NOMO-1 (cell line): Measurements from ENCODE around the gene TMEM150C.

Source experiments
- DNase-seq, 2 experiments: peaks; one replicate each; lab custom pipeline; 2025; ENCODE audit not compliant: unreplicated experiment in 2 of 2; lab: John Stamatoyannopoulos, UW

Gene TMEM150C

GRCh38 chr4:82519072-82519471, 42.7 kb downstream of the TMEM150C start:
- DNase-seq, result no peak

DNA sequence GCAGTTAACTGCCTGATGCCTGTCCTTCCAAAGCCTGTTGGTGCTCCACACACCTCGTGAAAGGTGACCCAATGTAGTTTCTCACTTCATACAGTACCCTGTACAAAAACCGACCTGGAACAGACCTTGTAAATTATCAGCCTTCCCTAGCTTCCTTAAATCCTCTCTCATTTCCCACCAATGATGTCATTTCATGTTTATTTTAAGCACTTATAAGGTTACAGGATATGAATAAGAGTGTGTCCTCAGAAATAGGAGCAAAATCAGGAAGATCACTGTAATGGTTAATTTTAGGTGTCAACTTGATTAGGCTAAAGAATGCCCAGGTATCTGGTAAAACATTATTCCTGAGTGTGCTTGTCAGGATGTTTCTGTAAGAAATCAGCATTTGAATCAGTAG, 44.7 kb downstream of the TMEM150C start:
- DNase-seq, result no peak

- DNase-seq, result no peak
Measured at GRCh38 chr4:82515705-82516104, 46.1 kb downstream of the TMEM150C start.

DNA sequence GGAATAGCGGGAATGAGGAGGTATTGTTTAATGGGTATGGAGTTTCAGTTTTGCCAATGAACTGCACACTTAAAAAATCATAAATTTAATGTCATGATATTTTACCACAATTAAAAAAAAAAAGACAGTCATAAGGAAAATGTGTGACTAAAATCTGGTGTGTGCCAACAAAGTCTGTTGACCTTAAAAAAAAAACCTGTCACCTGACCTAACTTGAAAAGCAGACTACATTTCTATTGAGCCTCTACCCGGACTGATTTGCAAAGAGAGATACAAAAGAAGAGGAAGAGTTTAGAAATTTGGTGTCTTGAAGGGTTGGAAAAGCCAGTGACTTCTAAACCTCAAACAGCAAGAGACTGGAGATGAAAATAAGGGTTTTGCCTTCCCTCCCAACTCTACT, 48.4 kb downstream of the TMEM150C start:
- DNase-seq, result no peak

GRCh38 chr4:82510216-82510615, 51.6 kb downstream of the TMEM150C start:
- no peak for DNase-seq

- DNase-seq, result no peak
Measured at GRCh38 chr4:82508806-82509428, 52.9 kb downstream of the TMEM150C start.

- no peak for DNase-seq
Measured at GRCh38 chr4:82508011-82508410, 53.8 kb downstream of the TMEM150C start.

DNA sequence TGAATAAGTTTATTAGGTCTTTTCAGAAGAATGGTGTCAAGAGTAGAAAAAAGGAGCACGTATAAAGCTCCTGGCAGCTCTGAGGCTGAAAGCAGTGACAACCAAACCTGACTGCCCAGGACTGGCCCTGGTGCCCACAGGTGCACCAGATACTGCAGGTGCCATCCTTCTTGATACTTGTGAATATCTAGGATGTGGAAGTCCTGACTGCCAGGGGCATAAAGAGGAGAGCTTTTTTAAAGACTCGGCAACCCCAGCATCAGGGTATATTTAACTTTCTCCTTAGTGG, 60.7 kb downstream of the TMEM150C start:
- no peak for DNase-seq

DNA sequence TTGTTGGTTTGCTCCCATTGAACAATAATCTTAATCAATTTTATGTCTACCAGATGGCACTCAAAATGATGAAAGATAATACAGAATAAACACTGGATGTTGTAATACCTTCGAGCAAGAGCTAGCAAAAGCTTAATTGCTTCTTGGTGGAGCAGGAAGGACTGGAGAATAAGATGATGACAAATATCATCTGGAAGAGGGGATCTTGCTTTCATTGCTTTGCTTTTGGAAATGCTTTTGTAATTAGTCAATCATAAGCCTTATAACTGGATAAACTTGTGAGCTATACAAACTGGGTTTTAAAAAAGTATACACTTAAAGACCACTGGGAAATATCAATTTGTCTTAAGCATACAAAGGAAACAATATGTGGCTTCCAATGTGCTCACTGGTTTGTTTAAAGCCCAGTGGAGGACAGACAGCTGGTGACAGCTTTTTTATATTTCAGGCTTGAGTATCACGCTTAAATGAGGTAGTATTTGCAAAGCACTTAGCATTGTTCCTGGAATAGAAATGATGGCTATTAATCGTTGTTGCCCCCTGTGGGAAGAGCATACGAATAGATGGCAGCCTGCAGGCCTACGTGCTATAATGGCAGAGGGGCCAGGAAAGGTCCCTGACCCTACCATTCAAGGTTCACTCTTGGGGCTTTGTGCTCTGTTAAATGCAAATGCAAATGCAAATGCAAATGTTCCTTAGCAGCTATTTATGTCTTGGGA, 61.2 kb downstream of the TMEM150C start:
- no peak for DNase-seq

GRCh38 chr4:82499738-82500434, 61.9 kb downstream of the TMEM150C start:
- no peak for DNase-seq

DNA sequence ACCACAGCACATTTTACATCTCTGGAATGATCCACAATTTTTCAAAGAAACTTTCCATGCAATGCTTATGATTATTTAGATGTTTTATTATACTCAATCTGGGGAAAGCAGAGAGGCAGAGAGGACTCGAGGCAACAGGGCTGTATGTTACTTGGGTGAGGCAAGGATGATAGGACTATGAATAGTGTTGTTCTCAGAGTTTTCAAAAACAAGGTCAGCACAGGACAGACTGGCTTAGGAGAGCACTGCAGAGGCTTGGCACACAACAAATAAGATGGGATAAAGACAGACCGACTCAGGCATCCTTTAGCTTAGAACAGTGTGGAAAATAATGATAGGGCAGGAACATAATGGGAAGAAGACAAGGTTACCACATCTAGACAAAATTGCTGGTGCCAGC, 65.4 kb downstream of the TMEM150C start:
- no peak for DNase-seq

- DNase-seq, result no peak
Measured at GRCh38 chr4:82495666-82496065, 66.1 kb downstream of the TMEM150C start.

GRCh38 chr4:82493721-82494425, 67.9 kb downstream of the TMEM150C start:
- DNase-seq, result peak; percentile 30 to 38

DNA sequence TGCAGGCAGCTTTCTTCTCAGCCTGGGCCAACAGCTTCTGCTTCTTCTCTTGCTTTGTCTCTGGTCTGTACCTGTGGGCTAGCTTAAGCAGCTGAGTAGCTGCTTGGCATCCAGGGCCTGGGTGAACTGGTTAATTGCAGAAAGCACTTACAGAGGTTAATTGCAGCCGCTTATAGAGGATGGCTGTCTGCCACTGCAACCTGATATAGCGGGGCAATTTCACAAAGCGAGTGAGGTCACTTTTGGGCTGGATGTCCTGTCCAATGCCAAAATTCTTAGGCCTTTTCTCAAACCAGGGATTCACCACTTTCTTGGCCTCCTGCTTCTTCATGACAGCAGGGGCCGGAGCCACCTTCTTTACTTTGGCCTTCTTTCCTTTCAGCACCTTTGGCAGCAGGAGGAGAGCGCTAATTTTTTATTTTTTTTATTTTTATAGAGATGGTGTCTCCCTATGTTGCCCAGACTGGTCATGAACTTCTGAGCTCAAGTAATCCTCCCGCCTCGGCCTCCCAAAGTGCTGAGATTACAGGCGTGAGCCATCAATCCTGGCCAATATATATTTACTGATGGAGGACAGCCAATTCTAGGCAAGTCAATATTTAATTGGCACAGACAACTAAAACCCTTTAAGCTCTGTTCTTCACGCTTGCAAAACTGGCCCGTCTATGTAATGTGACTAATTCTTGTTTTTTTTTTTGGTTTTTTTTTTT, 70.4 kb downstream of the TMEM150C start:
- DNase-seq, result no peak

GRCh38 chr4:82489987-82490386, 71.8 kb downstream of the TMEM150C start:
- DNase-seq, result no peak

DNA sequence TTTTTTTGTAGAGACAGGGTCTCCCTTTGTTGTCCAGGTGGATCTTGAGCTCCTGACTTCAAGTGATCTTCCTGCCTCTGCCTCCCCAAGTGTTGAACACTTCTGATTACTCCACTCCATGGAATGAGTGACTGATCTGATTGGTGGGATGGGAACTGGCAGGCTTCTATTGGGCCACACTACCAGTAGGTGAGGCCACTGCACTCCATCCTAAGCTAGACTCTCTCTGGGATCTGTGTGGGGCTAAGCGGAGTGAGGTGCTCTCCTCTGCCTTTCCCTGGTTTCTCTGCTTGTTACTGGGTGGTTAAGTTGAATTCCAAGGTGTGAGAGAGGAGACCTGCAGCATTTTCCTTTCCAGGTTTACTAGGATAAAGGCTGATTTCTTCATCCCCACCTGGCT, 72.7 kb downstream of the TMEM150C start:
- DNase-seq, result no peak

DNA sequence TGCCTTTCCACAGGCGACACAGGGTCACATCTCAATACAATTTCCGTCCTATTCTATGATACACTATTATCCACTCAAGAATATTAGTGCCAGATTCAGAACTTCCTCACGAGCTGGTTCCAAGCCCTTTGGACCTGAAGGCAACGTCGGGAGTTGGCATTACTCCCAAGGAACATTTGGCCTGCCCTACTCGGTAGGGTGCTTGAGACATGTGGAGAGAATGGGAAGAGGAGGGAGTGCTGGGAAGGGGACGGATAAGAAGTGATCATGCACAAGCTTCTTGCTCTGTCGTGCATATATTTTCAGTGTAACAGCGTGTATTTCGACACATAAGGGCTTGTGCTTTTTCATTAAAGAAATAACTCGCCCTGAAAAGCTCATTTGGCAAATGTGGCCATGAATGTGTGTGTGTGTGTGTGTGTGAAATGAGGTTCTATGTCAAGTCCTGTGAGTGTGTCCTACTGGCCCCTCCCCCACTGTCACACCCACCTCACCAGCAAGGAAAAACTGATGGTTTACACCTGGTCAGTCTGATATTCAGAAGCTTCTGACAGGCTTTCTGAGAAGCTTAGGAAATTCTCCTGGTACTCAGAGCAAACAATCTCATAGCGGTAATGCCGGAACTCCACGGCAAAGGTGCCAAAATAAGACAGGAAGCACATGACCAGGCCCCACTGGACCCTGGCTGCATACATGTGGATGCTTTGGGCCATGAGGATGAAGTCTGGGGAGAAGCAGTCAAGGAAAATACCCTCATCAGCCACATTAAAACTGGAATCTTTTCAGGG, 76.6 kb downstream of the TMEM150C start:
- no peak for DNase-seq

DNA sequence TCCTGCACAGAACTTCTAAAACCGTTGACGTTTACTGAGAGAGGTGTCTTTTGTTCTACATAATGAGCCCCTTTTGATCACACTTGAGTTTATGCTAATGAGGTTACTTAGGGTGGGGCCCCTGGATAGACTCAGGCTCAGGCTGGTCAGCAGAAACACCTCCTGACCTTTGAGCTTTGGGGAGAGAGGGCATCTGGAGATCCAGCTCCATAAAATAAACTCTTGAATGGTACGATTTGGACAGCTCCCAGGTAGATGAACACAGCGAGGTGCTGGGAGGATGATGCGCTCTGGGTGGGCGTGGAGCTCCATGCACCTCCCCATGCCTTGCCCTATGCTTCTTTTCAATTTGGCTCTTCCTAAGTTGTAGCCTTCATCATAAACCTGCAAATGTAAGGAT, 79.4 kb downstream of the TMEM150C start:
- DNase-seq, result no peak

GRCh38 chr4:82481506-82481840, 80.3 kb downstream of the TMEM150C start:
- DNase-seq, result no peak

GRCh38 chr4:82480771-82481505, 80.8 kb downstream of the TMEM150C start:
- DNase-seq, result no peak
